PC-3 (cell line): ENCODE measurements around the gene TP53I11. TPM values are rescaled to one million over a fixed set of nuclear protein-coding genes. Genes with fewer than 3 reads are reported as not detected.

Experiments
- ATAC-seq: fragments of 200-7000 bp; cut with Tn5 transposase; 2 replicates; pipeline ENCODE4 v1.9.1; 2020; ENCODE audit warnings: mild to moderate bottlenecking, moderate library complexity
- BruUV-seq: library from RNA; stranded (reverse); fragments of 400-500 nt; replicated peaks from 2 replicates; lab custom pipeline; 2021; lab: Mats Ljungman, UMichigan
- CTCF ChIA-PET: fragments of 300-600 bp; sonication (Branson Sonifier 250); formaldehyde crosslinking; loops from one replicate; lab custom pipeline; 2022; ENCODE audit warnings: antibody characterized with exemption; lab: Charles Lee
- POLR2A ChIA-PET: fragments of 300-600 bp; sonication (Branson Sonifier 250); formaldehyde crosslinking; loops from one replicate; lab custom pipeline; 2022; ENCODE audit warnings: antibody characterized with exemption; ENCODE audit not compliant: unreplicated experiment; lab: Charles Lee
- DNase-seq: peaks from one replicate; pipeline ENCODE4 v3.0.0-alpha.2; 2015
- H2AFZ ChIP-seq: fragments of 300-600 bp; sonication (generic); 2 replicates; pipeline ENCODE4 v1.6.0; 2016; ENCODE audit warnings: antibody characterized with exemption, low read length
- H3F3A ChIP-seq: fragments of 300-600 bp; sonication (generic); one replicate; pipeline ENCODE4 v1.6.0; 2017; ENCODE audit warnings: antibody characterized with exemption, low read length, control low read depth, mild to moderate bottlenecking; ENCODE audit not compliant: unreplicated experiment
- H3K27ac ChIP-seq: fragments of 300-600 bp; sonication (generic); 2 replicates; pipeline ENCODE4 v1.5.1; 2016; ENCODE audit warnings: mild to moderate bottlenecking, low read length
- H3K27me3 ChIP-seq: fragments of 300-600 bp; sonication (generic); 2 replicates; pipeline ENCODE4 v1.6.1; 2016; ENCODE audit warnings: low read length, mixed read lengths
- H3K36me3 ChIP-seq: fragments of 300-600 bp; sonication (generic); 2 replicates; pipeline ENCODE4 v1.6.1; 2016; ENCODE audit warnings: low read depth, mixed run types, low read length, mixed read lengths
- H3K4me1 ChIP-seq: fragments of 300-600 bp; sonication (generic); 2 replicates; pipeline ENCODE4 v1.5.1; 2016; ENCODE audit warnings: low read length; ENCODE audit not compliant: insufficient read depth
- H3K4me2 ChIP-seq: fragments of 300-600 bp; sonication (generic); 2 replicates; pipeline ENCODE4 v1.6.0; 2016; ENCODE audit warnings: low read length
- H3K4me3 ChIP-seq: fragments of 300-600 bp; sonication (generic); 2 replicates; pipeline ENCODE4 v1.5.1; 2016; ENCODE audit warnings: mild to moderate bottlenecking, low read length, mixed read lengths
- H3K79me2 ChIP-seq: fragments of 300-600 bp; sonication (generic); 2 replicates; pipeline ENCODE4 v1.6.1; 2017; ENCODE audit warnings: low read length, mixed read lengths
- H3K9ac ChIP-seq: fragments of 300-600 bp; sonication (generic); 2 replicates; pipeline ENCODE4 v1.6.0; 2016; ENCODE audit warnings: mild to moderate bottlenecking, low read length
- H3K9me2 ChIP-seq: fragments of 300-600 bp; sonication (generic); replicated peaks from 2 replicates; pipeline ENCODE4 v1.6.1; 2016; ENCODE audit warnings: mixed run types, low read length, mixed read lengths
- H3K9me3 ChIP-seq: fragments of 300-600 bp; sonication (generic); 2 replicates; pipeline ENCODE4 v1.6.1; 2016; ENCODE audit warnings: low read length, mixed read lengths
- H4K20me1 ChIP-seq: fragments of 300-600 bp; sonication (generic); 2 replicates; pipeline ENCODE4 v1.6.1; 2016; ENCODE audit warnings: low read length, mixed read lengths
- CTCF ChIP-seq: fragments of 300-600 bp; sonication (generic); conservative IDR thresholded peaks from 2 replicates; pipeline ENCODE4 v1.5.1; 2017; ENCODE audit warnings: antibody characterized with exemption, low read depth, mild to moderate bottlenecking, low read length
- EZH2 ChIP-seq: fragments of 300-600 bp; sonication (generic); IDR thresholded peaks from one replicate; pipeline ENCODE4 v1.6.1; 2017; ENCODE audit warnings: antibody characterized with exemption, mild to moderate bottlenecking, low read length; ENCODE audit not compliant: unreplicated experiment
- EZH2phosphoT487 ChIP-seq: fragments of 300-600 bp; sonication (generic); IDR thresholded peaks from 2 replicates; pipeline ENCODE4 v1.6.1; 2018; ENCODE audit warnings: mild to moderate bottlenecking, antibody characterized with exemption, low read length, borderline replicate concordance
- intact Hi-C: fragments of 100-400 bp; cut with micrococcal nuclease; formaldehyde crosslinking; loops from 2 replicates; pipeline ENCODE4 v1.9.0; 2023
- total RNA-seq: library from RNA; depleted of rRNA; stranded (reverse); fragments of >200 nt; gene quantifications from 2 replicates; pipeline ENCODE4 v1.2.3, GENCODE V29; 2014

The TP53I11 gene
- total RNA-seq, 1 experiment from 2014 or later: 30.8 TPM

GRCh38 chr11:44938066-44938691 is 12.5 kb downstream of the TP53I11 start:
- no peak for TF ChIP-seq EZH2
- no peak for TF ChIP-seq CTCF
- no peak for TF ChIP-seq EZH2phosphoT487
- no peaks in the 10 kb centered on the region for H3K36me3 ChIP-seq
- no peaks in the 10 kb centered on the region for H3F3A ChIP-seq
- no peaks in the 10 kb centered on the region for H4K20me1 ChIP-seq
- H2AFZ ChIP-seq: no peak overlapping the region
- H3K27me3 ChIP-seq: no peaks in the 10 kb centered on the region
- H3K4me1 ChIP-seq: no peaks in the 10 kb centered on the region
- H3K4me3 ChIP-seq: no peak overlapping the region
- BruUV-seq: no TSS peak
- ATAC-seq (no peak), DNase-seq (no peak)
- intact Hi-C loops: no loop called here
- H3K27ac ChIP-seq: no peak overlapping the region
- POLR2A ChIA-PET: no interaction called here
- CTCF ChIA-PET: interaction anchor here (3.0 kb wide), 1 partner anchor 166 kb away, joined by 58 read pairs; no protein-coding TSS in a partner anchor
- H3K79me2 ChIP-seq: no peaks in the 10 kb centered on the region
- no peaks in the 10 kb centered on the region for H3K9me2 ChIP-seq
- no peak overlapping the region for H3K4me2 ChIP-seq
- H3K9ac ChIP-seq: no peak overlapping the region
- no peaks in the 10 kb centered on the region for H3K9me3 ChIP-seq

- no peak for TF ChIP-seq EZH2phosphoT487
- no peak overlapping the region for H3K9ac ChIP-seq
- H3K36me3 ChIP-seq: no peaks in the 10 kb centered on the region
- H3K4me3 ChIP-seq: no peak overlapping the region
- no TSS peak for BruUV-seq
- ChIA-PET POLR2A (interaction anchor here (0.6 kb wide), 1 partner anchor 41 kb away, joined by 3 read pairs; no protein-coding TSS in a partner anchor), CTCF (interaction anchor here (0.6 to 3.0 kb wide), 4 partner anchors 10 to 167 kb away, joined by 4 to 58 read pairs (median 6); no protein-coding TSS in a partner anchor)
- ATAC-seq (peak; percentile 9; the same call in 1 of the 2 replicates), DNase-seq (no peak)
- H3K4me2 ChIP-seq: no peak overlapping the region
- intact Hi-C loops: loop anchor here (1.0 kb wide), 2 partner anchors 108 to 166 kb away; no protein-coding TSS in a partner anchor
- H2AFZ ChIP-seq: no peak overlapping the region
- no peaks in the 10 kb centered on the region for H3K9me3 ChIP-seq
- no peaks in the 10 kb centered on the region for H3K27me3 ChIP-seq
- H3K79me2 ChIP-seq: no peaks in the 10 kb centered on the region
- H3K9me2 ChIP-seq: no peaks in the 10 kb centered on the region
- no peaks in the 10 kb centered on the region for H4K20me1 ChIP-seq
- H3F3A ChIP-seq: no peaks in the 10 kb centered on the region
- H3K4me1 ChIP-seq: no peaks in the 10 kb centered on the region
- no peak overlapping the region for H3K27ac ChIP-seq
Measured at GRCh38 chr11:44936951-44937543, 13.6 kb downstream of the TP53I11 start.

GRCh38 chr11:44936525-44936924 is 14.2 kb downstream of the TP53I11 start:
- no peak for TF ChIP-seq EZH2
- peak; percentile 88 for TF ChIP-seq CTCF

More at GRCh38 chr11:44936525-44936924, 14.2 kb downstream of the TP53I11 start:
- Histone ChIP-seq H3K36me3 (no peaks in the 10 kb centered on the region), H4K20me1 (no peaks in the 10 kb centered on the region), H3K4me2 (no peak overlapping the region), H3K27ac (no peak overlapping the region), H3K79me2 (no peaks in the 10 kb centered on the region), H3F3A (no peaks in the 10 kb centered on the region), H3K9me2 (no peaks in the 10 kb centered on the region), H3K27me3 (no peaks in the 10 kb centered on the region), H3K4me3 (no peak overlapping the region), H3K4me1 (no peaks in the 10 kb centered on the region), H2AFZ (no peak overlapping the region), H3K9ac (no peak overlapping the region), H3K9me3 (no peaks in the 10 kb centered on the region)
- no TSS peak for BruUV-seq
- DNase-seq: peak; percentile 84
- ATAC-seq: peak; percentile 89
- ChIA-PET CTCF (interaction anchor here (0.6 to 3.0 kb wide), 5 partner anchors 9 to 168 kb away, joined by 4 to 58 read pairs (median 6); no protein-coding TSS in a partner anchor), POLR2A (interaction anchor here (0.6 kb wide), 1 partner anchor 41 kb away, joined by 3 read pairs; no protein-coding TSS in a partner anchor)
- intact Hi-C loops: loop anchor here (1.0 kb wide), 2 partner anchors 109 to 167 kb away; no protein-coding TSS in a partner anchor
